ENCODE data around the gene CHMP1B.
A peak's percentile ranks its signal among the peaks of the same experiment; 100 is the strongest.

CHMP1B gene

DNA sequence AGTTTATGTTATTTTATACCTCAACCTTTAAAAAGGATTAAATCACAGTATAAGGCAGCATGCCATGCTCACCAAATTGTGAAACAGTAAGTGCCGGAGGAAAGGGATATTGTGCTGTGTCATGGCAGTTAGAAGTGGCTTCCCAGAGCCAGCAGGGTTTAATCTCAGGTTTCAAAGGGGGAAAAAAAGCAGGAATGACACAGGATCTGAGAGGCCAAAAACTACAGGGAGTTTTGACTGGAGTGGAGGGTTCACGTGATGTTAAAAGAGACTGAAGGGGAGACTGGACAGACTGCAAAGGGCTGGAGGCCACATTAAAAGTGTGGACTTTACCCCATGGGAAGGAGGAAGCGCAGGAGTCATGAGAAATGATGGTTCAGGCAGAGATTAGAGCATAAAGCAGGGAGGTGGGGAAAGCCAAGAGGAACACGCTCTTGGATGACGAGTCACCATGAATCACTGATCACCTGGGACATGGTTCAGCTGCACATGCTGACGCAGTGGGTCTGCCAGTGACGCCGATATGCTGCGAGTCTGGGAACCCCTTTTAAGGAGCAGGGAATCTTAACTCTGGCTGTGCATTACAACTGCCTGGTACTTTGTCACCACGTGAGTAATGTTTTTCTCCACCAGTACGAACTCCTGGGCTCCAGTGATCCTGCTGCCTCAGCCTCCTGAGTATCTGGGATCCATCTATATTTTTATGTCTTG is 6.1 kb downstream of the CHMP1B start:
- peak overlapping the region; percentile 66 to 81 for H3K9ac ChIP-seq (ENCODE audit: low read length in 2 of 2)
- peaks cover 23% of the 10 kb centered on the region for H3K4me1 ChIP-seq (ENCODE audit: control insufficient read depth, insufficient read depth, low read length)
- H3K27ac ChIP-seq (ENCODE audit: low read length): peak overlapping the region; percentile 94

DNA sequence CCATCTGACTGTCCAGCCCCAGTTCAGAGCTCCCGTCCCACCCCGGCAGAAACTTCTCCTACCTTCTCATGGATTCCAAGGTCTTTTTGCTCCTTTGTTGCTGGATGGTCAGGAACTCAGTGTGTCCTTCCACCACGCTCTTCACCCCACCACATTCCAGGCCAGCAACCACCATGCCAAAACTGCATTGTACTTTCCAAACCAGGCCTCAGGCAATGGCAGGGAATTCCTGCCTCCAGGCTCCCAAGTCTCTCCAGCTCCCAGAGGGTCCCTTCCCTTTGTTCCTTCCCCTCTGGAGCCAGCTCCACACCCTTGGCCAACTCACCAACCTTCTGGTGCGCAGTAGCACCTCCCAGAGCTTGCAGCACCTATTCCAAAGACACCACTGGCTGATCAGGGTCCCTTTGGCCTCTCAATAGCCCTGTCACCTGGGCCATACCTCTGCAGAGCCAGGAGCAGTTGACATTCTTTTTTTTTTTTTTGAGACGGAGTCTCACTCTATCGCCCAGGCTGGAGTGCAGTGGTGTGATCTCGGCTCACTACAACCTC is 8.1 kb downstream of the CHMP1B start:
- Histone ChIP-seq H3K4me1 (ENCODE audit: control insufficient read depth, insufficient read depth, low read length) (peaks cover 12% of the 10 kb centered on the region), H3K36me3 (ENCODE audit: control insufficient read depth in 2 of 2, insufficient read depth in 2 of 2, low read length in 2 of 2) (no peaks in the 10 kb centered on the region), H3K27me3 (ENCODE audit: control insufficient read depth in 1 of 2, insufficient read depth in 2 of 2, low read length in 2 of 2) (no peaks in the 10 kb centered on the region), H3K9ac (ENCODE audit: low read length in 2 of 2) (no peak overlapping the region), H3K27ac (ENCODE audit: low read length) (no peak overlapping the region), H3K4me3 (ENCODE audit: low read length in 2 of 2) (no peak overlapping the region), H3K9me3 (ENCODE audit: control insufficient read depth in 2 of 2, low read length in 2 of 2) (no peaks in the 10 kb centered on the region)

More for the DNA sequence above, 6.1 kb downstream of the CHMP1B start:
- peak overlapping the region in 1 of 2 donors; percentile 59 for H3K4me3 ChIP-seq (ENCODE audit: low read length in 2 of 2)
- H3K36me3 ChIP-seq (ENCODE audit: control insufficient read depth in 2 of 2, insufficient read depth in 2 of 2, low read length in 2 of 2): no peaks in the 10 kb centered on the region
- no peaks in the 10 kb centered on the region for H3K9me3 ChIP-seq (ENCODE audit: control insufficient read depth in 2 of 2, low read length in 2 of 2)
- H3K27me3 ChIP-seq (ENCODE audit: control insufficient read depth in 1 of 2, insufficient read depth in 2 of 2, low read length in 2 of 2): no peaks in the 10 kb centered on the region

DNA sequence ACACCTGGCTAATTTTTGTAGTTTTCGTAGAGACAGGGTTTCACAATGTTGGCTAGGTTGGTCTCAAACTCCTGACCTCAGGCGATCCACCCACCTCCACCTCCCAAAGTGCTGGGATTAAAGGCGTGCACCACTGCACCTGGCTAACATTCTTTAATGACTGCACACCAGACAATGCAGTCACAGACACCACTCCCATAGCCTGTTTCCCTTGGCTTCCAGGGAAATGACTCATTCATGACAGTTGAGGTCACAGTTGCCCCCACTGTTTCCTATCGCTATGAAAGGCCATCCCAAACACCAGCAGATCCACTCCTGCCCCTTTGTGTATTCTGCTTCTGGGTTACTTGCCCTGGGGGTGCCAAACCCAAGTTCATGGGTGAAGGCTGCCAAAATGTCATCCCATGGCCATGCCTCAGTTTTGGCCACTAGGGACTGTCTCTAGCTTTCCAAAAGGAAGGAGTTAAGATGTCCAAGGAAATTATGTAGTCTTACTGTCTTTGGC is 8.7 kb downstream of the CHMP1B start:
- H3K4me3 ChIP-seq (ENCODE audit: low read length in 2 of 2): no peak overlapping the region
- peaks cover 12% of the 10 kb centered on the region for H3K4me1 ChIP-seq (ENCODE audit: control insufficient read depth, insufficient read depth, low read length)
- H3K27ac ChIP-seq (ENCODE audit: low read length): no peak overlapping the region

DNA sequence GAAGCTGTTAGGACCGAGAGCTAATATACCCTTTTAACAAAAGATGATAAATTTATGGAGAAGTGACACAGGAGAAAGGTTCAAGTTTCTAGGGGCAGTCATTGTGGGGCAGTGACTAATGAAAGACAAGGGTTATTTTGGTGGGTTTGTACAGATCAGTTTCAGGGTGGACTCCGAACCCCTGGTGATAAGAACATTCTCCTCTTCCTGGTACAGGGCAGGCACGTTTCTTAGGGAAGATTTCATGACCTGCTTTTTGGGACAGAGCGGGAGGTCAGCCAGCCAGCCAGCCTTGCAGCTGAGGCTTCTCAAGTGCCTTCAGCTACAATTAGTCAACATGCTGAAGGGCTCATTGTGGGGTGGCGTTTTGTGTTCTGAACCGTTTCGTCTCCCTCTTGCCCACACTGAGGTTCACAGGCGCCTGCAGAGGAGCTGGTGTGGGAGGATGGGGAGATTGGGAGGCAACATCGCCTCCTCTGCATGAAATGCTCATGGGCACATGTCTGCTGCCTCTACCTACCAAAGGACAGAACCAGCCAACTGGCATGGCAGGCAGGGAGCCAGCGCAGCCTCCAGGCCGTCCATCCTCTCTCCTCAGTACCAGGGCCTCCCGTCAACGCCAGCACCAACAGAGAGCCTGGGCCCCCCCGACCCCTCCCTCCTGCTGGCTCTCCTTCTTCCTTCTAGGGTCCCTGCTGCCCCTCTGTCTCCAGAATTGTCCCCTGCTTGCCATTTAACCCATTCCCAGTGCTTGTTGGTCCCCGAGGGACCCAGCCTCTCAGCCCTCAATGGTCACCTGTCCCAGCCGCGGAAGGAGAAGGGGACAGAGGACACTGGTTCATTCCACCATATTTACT is 9.6 kb downstream of the CHMP1B start:
- no peaks in the 10 kb centered on the region for H3K9me3 ChIP-seq (ENCODE audit: control insufficient read depth in 2 of 2, low read length in 2 of 2)
- no peak overlapping the region for H3K27ac ChIP-seq (ENCODE audit: low read length)
- no peaks in the 10 kb centered on the region for H3K36me3 ChIP-seq (ENCODE audit: control insufficient read depth in 2 of 2, insufficient read depth in 2 of 2, low read length in 2 of 2)
- H3K9ac ChIP-seq (ENCODE audit: low read length in 2 of 2): no peak overlapping the region
- H3K4me3 ChIP-seq (ENCODE audit: low read length in 2 of 2): no peak overlapping the region
- no peaks in the 10 kb centered on the region for H3K27me3 ChIP-seq (ENCODE audit: control insufficient read depth in 1 of 2, insufficient read depth in 2 of 2, low read length in 2 of 2)
- peaks cover 12% of the 10 kb centered on the region for H3K4me1 ChIP-seq (ENCODE audit: control insufficient read depth, insufficient read depth, low read length)

More for the DNA sequence above, 8.7 kb downstream of the CHMP1B start:
- no peaks in the 10 kb centered on the region for H3K27me3 ChIP-seq (ENCODE audit: control insufficient read depth in 1 of 2, insufficient read depth in 2 of 2, low read length in 2 of 2)
- no peaks in the 10 kb centered on the region for H3K36me3 ChIP-seq (ENCODE audit: control insufficient read depth in 2 of 2, insufficient read depth in 2 of 2, low read length in 2 of 2)
- H3K9me3 ChIP-seq (ENCODE audit: control insufficient read depth in 2 of 2, low read length in 2 of 2): no peaks in the 10 kb centered on the region
- H3K9ac ChIP-seq (ENCODE audit: low read length in 2 of 2): no peak overlapping the region

DNA sequence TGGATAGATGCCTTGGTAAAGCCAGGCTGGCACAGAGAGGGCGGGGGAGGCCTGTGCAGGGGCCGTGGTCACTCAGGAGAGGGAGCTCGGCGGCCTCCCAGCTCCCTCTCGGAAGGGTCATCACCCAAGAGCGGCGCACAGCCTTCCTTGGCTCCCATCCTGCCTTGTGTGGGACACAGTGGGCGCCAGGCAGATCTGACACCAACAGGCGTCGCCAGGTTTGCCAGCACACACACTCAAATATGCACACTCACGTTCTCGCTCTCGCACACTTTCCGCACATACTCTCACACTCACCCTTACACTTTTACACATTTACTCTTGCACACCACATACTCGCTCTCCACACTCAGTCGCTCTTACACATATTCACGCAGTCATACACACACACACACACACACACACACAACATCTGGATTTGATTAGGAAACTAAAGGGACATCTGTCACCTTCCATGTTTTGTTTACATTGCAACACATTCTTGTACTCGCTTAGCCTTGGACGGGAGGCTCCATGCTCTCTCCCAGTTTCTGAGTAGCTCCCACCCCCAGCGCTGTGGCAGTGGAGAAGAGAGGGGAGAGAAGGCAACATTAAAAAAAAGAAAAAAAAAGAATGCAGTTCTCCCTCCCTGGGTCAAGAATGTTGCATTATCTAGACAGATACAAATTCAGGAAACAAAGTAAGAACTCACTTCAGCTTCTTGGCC is 10.5 kb downstream of the CHMP1B start:
- Histone ChIP-seq H3K4me1 (ENCODE audit: control insufficient read depth, insufficient read depth, low read length) (peaks cover 11% of the 10 kb centered on the region), H3K9ac (ENCODE audit: low read length in 2 of 2) (no peak overlapping the region), H3K36me3 (ENCODE audit: control insufficient read depth in 2 of 2, insufficient read depth in 2 of 2, low read length in 2 of 2) (peaks cover 0 to 2% of the 10 kb centered on the region in 2 donors), H3K27ac (ENCODE audit: low read length) (no peak overlapping the region), H3K27me3 (ENCODE audit: control insufficient read depth in 1 of 2, insufficient read depth in 2 of 2, low read length in 2 of 2) (no peaks in the 10 kb centered on the region), H3K4me3 (ENCODE audit: low read length in 2 of 2) (no peak overlapping the region), H3K9me3 (ENCODE audit: control insufficient read depth in 2 of 2, low read length in 2 of 2) (no peaks in the 10 kb centered on the region)

DNA sequence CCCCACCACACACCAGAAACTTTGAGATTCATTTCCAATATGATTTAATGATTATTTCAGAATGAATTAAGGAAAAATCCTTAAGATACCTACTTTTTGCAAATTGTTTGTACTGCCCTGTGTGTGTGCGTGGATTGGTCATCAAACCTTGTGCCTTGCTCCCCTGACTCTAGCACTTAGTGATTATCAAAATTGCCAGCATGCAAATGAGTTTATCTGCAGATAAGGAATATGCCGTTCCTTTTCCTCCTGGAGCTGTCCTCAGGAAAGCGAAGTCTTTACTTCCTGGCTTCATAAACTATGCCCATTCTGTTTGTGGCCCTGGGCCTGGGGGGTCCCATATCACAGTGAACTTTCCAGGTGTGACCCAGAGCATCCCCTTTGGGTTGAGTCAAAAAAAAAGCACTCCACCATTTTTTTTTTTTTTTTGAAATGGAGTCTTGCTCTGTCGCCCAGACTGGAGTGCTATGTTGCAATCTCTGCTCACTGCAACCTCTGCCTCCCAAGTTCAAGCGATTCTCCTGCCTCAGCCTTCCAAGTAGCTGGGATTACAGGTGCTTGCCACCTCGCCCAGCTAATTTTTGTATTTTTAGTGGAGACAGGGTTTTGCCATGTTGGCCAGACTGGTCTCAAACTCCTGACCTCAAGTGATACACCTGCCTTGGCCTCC is 11.4 kb downstream of the CHMP1B start:
- Histone ChIP-seq H3K27me3 (ENCODE audit: control insufficient read depth in 1 of 2, insufficient read depth in 2 of 2, low read length in 2 of 2) (no peaks in the 10 kb centered on the region), H3K9ac (ENCODE audit: low read length in 2 of 2) (no peak overlapping the region), H3K9me3 (ENCODE audit: control insufficient read depth in 2 of 2, low read length in 2 of 2) (no peaks in the 10 kb centered on the region), H3K36me3 (ENCODE audit: control insufficient read depth in 2 of 2, insufficient read depth in 2 of 2, low read length in 2 of 2) (peaks cover 0 to 2% of the 10 kb centered on the region in 2 donors), H3K27ac (ENCODE audit: low read length) (no peak overlapping the region), H3K4me1 (ENCODE audit: control insufficient read depth, insufficient read depth, low read length) (peaks cover 2% of the 10 kb centered on the region), H3K4me3 (ENCODE audit: low read length in 2 of 2) (no peak overlapping the region)

DNA sequence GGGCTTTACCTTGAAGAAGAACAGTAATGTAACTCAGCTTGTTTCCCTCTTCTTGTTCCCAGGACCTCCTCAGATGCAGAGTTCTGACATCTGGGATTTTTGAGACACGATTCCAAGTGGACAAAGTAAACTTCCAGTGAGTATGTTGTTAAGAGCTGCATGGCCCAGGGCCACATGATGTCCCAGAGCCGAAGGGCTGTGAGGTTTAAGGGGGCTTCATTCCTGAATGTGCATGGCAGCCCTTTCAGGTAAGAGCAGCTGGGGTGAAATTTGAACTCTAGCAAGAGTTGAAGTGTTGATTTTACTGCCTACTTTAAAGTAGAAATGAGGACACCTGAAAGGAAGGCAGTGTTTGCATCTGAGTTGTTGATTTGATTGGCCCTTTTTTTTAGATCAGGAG is 13.3 kb downstream of the CHMP1B start:
- no peak overlapping the region for H3K27ac ChIP-seq (ENCODE audit: low read length)
- peaks cover 2% of the 10 kb centered on the region in 2 donors for H3K36me3 ChIP-seq (ENCODE audit: control insufficient read depth in 2 of 2, insufficient read depth in 2 of 2, low read length in 2 of 2)
- no peaks in the 10 kb centered on the region for H3K9me3 ChIP-seq (ENCODE audit: control insufficient read depth in 2 of 2, low read length in 2 of 2)
- no peak overlapping the region for H3K4me3 ChIP-seq (ENCODE audit: low read length in 2 of 2)
- H3K9ac ChIP-seq (ENCODE audit: low read length in 2 of 2): no peak overlapping the region
- no peaks in the 10 kb centered on the region for H3K4me1 ChIP-seq (ENCODE audit: control insufficient read depth, insufficient read depth, low read length)
- H3K27me3 ChIP-seq (ENCODE audit: control insufficient read depth in 1 of 2, insufficient read depth in 2 of 2, low read length in 2 of 2): no peaks in the 10 kb centered on the region

DNA sequence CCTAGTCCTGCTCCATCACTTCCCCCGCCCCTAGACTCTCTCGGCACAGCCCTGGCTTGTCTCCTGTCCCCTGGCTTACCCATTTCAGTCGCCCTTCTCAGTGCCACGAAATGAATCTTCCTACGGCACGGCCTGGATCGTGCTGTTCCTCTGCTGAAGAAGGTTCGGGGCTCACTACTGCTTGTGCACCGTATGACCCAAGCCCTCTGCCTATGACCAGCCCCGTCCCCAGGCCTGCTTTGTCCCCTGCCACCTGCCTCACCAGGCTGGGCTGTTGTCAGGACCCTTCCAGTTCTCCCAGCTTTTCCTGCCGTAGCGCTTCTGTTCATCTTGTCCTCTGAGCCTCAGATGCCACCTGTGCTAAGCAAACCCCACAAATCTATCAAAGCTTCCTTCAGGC is 13.9 kb downstream of the CHMP1B start:
- H3K9me3 ChIP-seq (ENCODE audit: control insufficient read depth in 2 of 2, low read length in 2 of 2): no peaks in the 10 kb centered on the region
- no peak overlapping the region for H3K9ac ChIP-seq (ENCODE audit: low read length in 2 of 2)
- no peaks in the 10 kb centered on the region for H3K4me1 ChIP-seq (ENCODE audit: control insufficient read depth, insufficient read depth, low read length)
- no peak overlapping the region for H3K4me3 ChIP-seq (ENCODE audit: low read length in 2 of 2)
- no peak overlapping the region for H3K27ac ChIP-seq (ENCODE audit: low read length)
- no peaks in the 10 kb centered on the region for H3K27me3 ChIP-seq (ENCODE audit: control insufficient read depth in 1 of 2, insufficient read depth in 2 of 2, low read length in 2 of 2)
- H3K36me3 ChIP-seq (ENCODE audit: control insufficient read depth in 2 of 2, insufficient read depth in 2 of 2, low read length in 2 of 2): peaks cover 2% of the 10 kb centered on the region in 2 donors

DNA sequence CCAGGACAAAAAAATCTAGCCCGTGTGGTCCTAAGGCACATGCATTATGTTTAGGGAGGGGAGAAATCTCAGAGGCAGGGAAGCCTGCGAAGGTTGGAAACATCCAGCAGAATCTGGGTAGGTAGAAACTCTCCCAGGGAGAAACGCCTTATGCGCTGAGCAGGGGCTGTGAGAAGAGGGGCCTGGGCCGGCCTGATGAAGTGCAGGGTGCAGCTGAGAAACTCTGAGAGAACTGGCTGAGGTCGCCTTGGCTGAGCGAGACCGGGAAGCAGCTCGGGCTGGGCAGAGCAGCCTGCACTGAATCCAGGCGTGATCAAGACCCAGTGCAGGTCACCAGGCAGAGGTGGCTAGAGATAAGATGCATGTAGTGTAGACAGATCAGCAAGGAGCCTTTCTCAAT is 15.1 kb downstream of the CHMP1B start:
- no peak overlapping the region for H3K27ac ChIP-seq (ENCODE audit: low read length)
- no peak overlapping the region for H3K4me3 ChIP-seq (ENCODE audit: low read length in 2 of 2)
- H3K36me3 ChIP-seq (ENCODE audit: control insufficient read depth in 2 of 2, insufficient read depth in 2 of 2, low read length in 2 of 2): peaks cover 2% of the 10 kb centered on the region in 2 donors
- no peaks in the 10 kb centered on the region for H3K4me1 ChIP-seq (ENCODE audit: control insufficient read depth, insufficient read depth, low read length)
- no peaks in the 10 kb centered on the region for H3K27me3 ChIP-seq (ENCODE audit: control insufficient read depth in 1 of 2, insufficient read depth in 2 of 2, low read length in 2 of 2)
- H3K9me3 ChIP-seq (ENCODE audit: control insufficient read depth in 2 of 2, low read length in 2 of 2): no peaks in the 10 kb centered on the region
- H3K9ac ChIP-seq (ENCODE audit: low read length in 2 of 2): no peak overlapping the region

DNA sequence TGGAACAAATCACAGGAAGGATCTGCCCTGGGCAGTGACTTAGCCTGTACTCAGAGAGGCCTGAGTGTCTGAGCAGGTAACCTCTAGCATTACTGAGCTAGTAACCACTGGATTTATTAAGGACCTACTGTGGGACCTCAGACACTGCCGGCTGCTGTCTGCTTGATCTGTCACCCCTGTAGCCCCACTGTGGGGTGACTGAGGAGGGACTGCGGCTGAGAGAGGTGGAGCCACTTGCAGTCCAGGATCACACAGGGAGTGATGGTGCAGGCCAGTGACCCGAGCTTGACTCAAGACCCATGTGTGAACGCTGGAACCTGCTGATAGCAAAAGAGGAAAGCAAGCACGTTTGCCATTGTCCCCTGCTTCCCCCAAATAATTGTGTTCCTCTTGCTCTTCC is 15.6 kb downstream of the CHMP1B start:
- H3K27me3 ChIP-seq (ENCODE audit: control insufficient read depth in 1 of 2, insufficient read depth in 2 of 2, low read length in 2 of 2): no peaks in the 10 kb centered on the region
- no peak overlapping the region for H3K27ac ChIP-seq (ENCODE audit: low read length)
- no peaks in the 10 kb centered on the region for H3K9me3 ChIP-seq (ENCODE audit: control insufficient read depth in 2 of 2, low read length in 2 of 2)
- H3K36me3 ChIP-seq (ENCODE audit: control insufficient read depth in 2 of 2, insufficient read depth in 2 of 2, low read length in 2 of 2): peaks cover 2% of the 10 kb centered on the region in 2 donors
- H3K4me3 ChIP-seq (ENCODE audit: low read length in 2 of 2): no peak overlapping the region
- H3K4me1 ChIP-seq (ENCODE audit: control insufficient read depth, insufficient read depth, low read length): no peaks in the 10 kb centered on the region
- no peak overlapping the region for H3K9ac ChIP-seq (ENCODE audit: low read length in 2 of 2)
